ENCODE measurements around the gene KIF20A.
"Not testable (repeated sequence)": the region's sequence is repeated elsewhere in the genome, so short reads cannot be mapped to it uniquely, and the experiment has no call there.

KIF20A gene

DNA sequence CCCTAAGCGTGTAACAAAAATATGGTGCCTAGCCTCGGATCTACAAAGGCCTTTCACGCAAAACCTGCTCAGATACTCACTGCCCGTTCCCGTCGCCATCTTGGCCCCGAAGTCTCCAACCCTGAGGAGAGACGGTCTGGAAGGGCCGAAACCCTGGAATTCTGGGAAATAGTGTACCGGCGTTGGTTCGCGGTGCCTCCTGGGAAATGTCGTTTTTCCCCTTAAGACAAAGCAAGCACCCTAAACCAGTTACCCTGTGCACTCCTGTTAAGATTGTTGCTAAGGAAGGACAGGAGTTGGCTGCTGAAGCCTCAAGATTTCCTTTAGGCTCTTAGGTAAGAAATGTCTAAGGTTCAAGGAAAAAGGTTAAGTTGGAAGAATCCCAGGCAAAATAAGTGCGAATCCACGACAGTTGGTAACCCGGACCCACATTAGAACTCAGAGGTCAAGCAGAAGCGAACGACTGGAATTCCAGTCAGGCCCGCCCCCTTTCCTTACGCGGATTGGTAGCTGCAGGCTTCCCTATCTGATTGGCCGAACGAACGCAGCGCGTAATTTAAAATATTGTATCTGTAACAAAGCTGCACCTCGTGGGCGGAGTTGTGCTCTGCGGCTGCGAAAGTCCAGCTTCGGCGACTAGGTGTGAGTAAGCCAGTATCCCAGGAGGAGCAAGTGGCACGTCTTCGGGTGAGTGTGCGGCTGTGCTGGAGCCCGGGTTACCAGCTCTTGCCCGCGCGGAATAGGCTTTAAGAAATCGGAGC is at the start of gene KIF20A, which contains the start of gene BRD8:
Gene KIF20A, plus strand, starts transcription at position 597 of the 761 bp plus-strand sequence. CDS start 569 bp downstream, outside the sequence.
Gene BRD8, minus strand, starts transcription at position 115 of the 761 bp plus-strand sequence. Its CDS starts 16 bp downstream, at position 99.
- peak; percentile 85 for FAIRE-seq

DNA sequence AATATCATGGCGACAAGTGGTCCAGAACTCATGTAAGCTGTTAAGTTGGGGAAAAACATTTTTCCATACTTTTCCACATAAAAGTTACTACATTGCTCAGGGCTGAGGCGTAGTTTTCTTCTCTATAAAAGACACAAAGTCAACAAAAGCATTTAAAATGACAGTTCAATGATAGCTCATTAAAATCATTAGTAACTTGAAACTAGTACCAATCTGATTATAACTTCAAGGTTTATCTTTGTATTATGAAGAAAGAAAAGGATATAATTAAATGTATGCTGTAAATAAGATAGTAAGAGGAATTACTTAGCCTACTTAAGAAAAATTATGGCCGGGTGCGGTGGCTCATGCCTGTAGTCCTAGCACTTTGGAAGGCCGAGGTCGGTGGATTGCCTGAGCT is 49.6 kb upstream of the KIF20A start:
- no peak for FAIRE-seq

DNA sequence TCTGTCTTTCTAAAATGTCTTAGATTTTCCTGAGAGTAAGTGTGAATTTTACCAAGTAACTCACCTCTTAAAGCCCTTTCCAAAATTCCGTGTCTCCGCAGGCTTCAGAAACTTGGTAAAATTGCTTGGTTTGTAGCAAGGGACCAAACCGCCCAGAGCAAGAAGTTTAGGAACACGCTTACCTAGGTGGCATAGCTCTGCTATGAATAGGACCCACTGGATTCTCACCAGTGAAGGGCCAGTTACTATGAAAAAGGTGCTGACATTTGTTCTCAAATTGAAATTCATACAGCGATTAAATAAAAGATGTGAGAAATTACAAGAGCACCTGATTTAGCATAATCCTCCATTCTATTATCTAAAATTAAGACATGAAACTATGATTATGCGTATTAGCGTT is 46.4 kb upstream of the KIF20A start:
- FAIRE-seq, result no peak

DNA sequence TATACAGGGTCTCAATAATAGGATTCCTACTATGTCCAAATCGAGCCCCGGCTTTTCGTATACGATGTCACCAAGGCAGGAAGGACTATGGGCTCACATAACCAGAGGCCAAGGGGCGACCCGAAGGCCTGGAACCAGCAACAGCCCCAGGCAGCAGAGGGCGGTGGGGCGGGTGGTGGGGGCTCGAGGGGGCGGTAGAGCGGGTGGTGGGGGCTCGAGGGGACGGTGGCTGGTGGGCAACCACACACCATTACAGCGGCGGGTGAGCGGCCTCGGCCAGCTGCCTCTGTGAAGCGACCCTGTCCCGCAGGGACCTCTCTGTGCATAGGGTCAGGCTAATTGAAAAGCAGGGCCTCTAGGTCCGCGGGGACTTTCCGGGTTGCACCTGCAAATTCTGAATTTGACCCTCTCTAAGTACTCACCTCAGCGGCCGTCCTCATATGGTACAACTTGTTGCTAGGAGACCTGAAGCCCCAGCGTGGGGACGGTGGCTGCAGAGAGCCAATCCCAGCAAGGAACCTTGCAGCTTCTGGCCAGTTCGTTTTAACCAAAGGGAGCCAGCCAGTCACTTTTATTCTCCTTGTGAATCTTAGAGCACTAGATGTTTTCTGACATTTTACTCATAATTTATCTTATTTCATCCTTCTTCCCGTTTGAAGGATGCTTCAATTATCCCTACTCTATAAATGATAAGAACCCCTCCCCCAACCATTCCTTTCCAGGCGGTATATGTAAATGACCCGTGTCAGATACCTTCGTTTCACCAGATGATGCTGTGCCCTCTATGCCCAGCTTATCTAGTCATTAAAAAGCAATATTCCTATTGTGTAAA is 39.7 kb upstream of the KIF20A start, which contains the start of gene NME5:
Gene NME5, minus strand, starts transcription at position 480 of the 832 bp plus-strand sequence. CDS start 648 bp downstream, outside the sequence.
- FAIRE-seq, result no peak

DNA sequence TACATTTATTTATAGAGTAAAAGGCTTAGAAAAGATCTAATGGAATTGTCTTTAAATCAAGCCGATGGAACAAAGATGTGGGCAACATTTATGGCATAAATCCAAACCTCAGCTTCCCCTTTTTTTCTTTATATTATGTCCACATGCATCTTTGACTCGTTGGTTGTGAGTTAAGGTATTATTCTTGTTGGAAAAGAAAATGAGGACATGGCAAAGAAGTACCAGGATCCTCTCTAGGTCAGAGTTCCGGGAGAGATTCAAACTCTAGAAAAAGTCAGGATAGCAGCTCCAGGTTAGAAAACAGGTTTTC is 39.2 kb upstream of the KIF20A start:
- no peak for FAIRE-seq

DNA sequence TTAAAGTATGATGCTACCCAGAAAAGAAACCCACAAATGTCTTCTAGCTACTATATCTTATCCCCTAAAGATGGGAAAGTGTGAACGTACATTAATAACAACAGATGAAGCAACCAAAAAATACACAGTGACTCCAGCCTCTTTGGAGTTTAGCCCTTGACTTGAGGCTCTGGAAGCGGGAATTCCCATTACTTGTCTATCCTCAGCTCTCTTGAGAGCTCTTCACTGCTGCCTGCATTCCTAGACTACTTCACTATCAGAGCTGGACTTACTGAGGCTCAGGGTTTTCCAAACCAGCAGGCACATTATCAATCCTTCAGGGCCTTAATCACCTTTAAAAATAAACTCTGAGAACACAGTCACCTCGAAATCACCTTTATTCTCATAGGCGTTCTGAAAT is 38.6 kb upstream of the KIF20A start:
- no peak for FAIRE-seq

DNA sequence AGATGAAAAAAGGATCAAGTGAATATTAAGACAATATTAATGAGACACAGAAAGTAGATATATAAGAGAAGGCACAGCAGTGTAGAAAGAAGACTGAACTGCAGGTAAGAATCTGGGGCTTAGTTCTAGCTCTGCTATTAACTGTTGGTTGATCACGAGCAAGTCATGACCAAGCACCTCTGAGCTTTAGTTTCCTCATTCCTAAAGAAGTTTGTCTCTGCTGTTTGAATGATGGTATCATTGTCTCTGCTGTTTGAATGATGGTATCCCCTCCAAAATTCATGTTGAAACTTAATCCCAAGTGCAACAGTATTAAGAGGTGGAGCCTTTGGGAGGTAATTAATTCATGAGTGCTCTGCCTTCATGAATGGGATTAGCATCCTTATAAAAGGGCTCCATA is 37.2 kb upstream of the KIF20A start:
- FAIRE-seq, result no peak

DNA sequence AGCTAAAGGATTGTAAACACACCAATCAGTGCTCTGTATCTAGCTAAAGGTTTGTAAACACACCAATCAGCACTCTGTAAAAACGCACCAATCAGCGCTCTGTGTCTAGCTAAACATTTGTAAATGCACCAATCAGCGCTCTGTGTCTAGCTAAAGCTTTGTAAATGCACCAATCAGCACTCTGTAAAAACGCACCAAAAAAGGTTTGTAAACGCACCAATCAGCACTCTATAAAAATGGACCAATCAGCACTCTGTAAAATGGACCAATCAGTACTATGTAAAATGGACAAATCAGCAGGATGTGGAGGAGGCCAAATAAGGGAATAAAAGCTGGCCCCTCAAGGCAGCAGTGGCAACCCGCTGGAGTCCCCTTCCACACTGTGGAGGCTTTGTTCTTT is 35.3 kb upstream of the KIF20A start:
- FAIRE-seq, result not testable (repeated sequence)

DNA sequence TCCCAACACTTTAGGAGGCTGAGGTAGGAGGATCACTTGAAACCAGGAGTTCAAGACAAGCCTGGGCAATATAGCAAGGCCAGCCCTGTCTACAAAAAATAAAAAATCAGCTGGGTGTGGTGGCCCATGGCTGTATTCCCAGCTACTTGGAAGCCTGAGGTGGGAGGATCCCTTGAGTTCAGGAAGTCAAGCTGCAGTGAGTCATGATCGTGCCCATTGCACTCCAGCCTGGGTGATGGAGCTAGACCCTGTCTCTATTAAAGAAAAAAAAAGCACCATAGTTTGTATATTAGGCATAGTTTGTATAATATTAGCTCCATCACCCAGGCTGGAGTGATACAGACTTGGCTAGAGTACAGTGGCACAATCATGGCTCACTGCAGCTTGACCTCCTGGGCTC is 30.1 kb upstream of the KIF20A start:
- FAIRE-seq, result no peak

DNA sequence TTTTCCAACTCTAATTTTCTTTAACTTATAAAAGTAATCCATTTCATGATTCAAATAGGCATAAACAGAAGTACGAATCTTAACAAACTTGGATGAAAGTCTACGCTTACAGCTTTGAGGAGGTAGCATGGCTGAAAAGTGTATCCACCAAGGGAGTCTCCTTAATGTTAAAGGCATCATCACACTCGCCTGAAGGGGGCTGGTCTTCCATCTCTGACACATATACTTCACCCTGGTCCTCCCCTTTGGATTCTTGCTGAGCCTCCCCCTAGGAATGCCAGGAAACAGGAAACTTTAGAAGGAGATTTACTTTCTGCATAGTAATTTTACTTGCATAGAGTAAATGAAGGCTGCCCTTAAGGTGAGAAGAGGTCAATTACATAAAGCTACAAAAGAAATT is 29.4 kb upstream of the KIF20A start:
- FAIRE-seq, result no peak

DNA sequence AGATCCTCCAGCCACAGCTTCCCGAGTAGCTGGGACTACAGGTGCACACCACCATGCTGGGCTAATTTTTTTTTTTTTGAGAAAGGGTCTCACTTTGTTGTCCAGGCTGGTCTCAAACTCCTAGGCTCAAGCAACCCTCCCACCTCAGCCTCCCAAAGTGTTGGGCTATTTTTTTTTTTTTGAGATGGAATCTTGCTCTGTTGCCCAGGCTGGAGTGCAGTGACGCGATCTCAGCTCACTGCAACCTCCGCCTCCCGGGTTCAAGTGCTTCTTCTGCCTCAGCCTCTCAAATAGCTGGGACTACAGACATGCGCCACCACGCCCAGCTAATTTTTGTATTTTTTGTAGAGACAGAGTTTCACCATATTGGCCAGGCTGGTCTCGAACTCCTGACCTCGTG is 22.9 kb upstream of the KIF20A start:
- not testable (repeated sequence) for FAIRE-seq

DNA sequence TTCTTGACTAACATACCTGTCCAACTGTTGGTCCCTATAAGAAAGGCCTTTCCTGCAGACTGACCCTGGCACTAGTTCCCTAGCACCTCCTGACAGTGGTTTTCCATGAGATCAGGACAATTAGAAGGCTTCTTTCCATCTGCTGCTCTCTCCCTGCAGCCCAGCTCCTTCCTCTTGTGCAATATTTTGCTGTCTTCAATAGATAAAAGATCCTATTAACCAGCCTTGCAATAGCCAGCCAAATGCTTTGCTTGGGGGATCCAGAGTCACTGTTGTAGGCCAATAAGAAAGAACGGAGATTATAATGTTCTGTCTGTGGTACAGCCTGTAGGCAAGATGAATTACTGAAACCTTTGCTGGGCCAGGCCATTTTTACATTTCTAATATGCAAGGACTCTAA is 21.3 kb upstream of the KIF20A start:
- FAIRE-seq, result no peak

DNA sequence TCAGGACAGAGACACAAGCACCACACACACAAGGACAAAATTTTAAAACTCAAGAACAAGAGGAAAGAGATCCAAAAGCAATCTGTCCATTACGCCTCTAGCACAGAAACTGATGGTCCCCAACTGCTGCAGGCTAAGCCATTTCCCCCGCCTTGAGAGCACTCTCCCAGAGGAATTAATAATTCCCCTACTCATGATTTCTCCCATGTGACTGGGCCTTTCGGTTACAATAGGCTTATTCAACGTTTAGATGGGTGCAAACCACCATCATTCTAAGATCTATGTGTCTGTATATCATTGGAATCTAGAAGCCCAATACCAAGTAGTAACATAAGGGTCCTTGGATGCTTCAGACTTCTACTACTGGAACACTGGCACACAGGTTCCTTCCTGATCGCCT is 19.2 kb upstream of the KIF20A start:
- FAIRE-seq, result no peak

DNA sequence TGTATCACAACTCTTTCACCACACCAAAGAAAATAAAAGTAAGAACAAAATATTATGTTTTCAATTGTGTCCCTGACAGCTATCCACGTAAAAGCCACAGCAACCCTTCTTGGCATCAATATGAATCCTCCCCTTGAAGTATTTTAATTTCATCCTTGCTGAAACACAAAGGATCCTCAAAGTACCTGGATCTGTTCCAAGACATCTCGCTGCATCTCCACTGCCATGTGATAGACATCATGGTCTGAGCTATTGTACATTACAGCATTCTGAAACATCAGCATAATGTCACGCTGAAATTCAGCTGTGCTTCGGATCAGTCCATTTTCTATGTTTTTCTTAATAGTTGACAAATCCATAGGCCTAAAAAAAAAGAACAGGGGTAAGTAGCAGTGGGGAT is 18.2 kb upstream of the KIF20A start:
- no peak for FAIRE-seq

DNA sequence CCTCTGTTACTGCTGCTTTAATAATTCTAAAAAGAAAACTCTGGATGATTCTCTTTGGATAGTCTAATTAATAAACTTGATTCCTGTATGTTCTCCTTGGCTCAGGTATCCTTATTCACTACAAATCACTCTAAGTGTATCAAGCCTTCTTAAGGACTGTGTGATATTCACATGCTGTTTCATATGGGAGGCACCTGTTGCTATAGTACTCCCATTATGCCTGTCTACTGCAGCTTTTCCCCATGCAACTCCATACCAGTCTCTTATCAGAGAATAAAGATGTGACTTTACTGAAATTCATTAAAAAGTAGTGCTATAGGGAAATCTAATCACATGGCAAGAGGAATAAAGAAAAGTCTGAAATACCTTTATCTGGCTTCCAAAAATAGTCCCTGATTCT is 15.2 kb upstream of the KIF20A start:
- FAIRE-seq, result no peak

DNA sequence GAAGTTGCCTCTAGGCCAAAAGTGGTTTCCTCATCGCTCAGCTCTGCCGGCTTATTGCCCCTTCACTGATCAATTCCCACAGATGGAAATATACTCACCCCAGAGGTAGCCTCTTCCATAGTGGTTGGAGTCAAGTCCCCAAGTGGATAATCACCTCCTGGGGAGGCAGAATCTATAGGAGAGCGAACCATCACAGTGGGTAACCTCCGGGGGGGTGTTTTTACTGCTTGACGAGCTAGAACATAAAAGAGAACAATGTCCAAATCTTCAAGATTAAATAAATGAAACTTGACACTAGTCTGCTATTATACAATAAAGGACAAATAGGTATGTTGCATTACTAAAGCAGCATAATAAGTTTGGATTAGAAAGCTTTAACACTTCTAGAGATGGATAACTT is 9.8 kb upstream of the KIF20A start:
- no peak for FAIRE-seq

DNA sequence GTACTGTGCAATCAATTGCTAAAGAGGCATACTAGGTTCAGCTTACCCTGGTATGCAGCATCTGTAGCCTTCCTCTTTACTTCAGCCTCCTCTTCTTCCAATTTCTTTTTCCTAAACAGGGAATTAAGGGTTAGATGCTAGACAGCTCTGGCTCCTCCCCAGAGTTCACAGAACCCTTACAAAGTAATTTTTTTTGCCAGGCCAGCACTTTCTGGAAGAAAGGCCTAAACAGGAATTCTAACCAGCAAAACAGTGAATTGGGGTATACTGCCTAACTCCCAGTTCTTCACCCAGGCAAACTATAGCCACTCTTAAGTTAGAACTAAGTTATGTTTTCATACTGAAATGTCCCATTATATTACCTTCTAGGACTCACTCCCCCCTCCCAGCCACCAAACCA is 8.6 kb upstream of the KIF20A start:
- FAIRE-seq, result no peak

DNA sequence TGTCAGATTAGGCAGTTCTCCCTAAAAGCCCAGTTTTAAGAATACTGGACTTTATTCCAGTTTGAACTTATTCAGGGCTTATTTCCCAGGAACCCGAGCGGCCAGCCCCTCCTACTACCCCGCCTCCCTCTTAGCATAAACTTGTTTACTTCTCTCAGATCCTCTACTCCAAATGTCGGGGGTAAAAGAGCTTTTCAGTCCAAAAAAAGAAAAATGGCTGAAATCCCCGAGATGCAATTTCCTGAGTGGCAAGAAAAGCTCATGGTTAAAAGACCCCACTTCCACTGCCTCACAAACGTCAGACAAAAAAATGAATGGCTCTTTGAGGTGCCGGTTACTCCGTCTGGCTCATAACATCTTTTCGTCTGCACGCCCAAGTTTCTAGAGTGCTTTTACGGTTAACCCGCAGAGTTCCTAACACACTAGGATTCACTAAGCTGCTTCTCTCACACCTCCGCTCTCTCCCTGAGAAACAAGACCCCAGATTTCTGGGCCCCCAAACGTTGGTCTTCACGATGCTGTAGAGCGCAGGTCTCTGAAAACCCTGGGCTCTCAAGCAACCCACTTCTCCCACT is 884 bp upstream of the KIF20A start:
- no peak for FAIRE-seq

DNA sequence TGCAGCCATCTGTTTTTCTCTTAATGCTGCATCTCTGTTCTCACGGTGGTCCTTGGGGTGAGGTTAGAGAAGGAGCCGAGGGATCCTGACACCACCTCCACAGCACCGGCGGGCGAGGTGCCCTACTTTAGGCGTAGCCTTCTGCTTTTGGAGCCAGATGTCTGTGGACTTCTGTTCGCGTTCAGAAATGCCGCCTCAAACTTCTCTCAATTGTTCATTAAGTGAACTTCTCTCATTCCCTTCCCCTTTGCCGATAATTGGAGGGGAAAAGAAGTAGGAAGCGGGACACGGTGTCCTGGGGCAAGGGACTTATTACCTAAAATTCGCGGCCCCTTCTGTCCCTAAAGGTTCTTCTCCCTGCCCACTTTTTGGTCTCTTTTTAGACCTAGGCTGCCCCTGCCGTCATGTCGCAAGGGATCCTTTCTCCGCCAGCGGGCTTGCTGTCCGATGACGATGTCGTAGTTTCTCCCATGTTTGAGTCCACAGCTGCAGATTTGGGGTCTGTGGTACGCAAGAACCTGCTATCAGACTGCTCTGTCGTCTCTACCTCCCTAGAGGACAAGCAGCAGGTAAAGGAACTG is 455 bp downstream of the KIF20A start:
- no peak for FAIRE-seq

DNA sequence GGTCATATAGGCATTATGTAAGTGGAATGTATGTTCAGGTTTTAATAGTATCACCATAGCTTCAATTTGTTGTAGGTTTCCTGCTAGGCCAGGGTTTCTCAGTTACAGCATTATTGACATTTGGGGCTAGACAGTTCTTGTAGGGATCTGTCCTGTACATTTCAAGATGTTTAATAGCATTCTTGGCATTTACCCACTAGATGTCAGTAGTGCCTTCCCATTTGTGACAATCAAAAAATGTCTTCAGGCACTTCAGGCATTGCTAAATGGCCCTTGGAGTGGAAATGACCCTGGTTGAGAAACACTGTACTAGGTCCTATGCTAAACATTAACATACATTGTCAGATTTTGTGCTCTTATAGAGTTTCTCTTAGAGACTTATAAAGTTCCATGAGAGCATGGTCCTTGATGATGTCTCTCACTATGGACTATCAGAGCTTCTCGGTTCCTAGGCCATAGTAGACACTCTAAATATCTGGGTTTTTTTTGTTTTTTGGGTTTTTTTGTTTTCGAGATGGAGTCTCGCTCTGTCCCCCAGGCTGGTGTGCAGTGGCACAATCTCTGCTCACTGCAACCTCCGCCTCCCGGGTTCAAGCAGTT is 1.4 kb downstream of the KIF20A start:
- peak; percentile 67 for FAIRE-seq

DNA sequence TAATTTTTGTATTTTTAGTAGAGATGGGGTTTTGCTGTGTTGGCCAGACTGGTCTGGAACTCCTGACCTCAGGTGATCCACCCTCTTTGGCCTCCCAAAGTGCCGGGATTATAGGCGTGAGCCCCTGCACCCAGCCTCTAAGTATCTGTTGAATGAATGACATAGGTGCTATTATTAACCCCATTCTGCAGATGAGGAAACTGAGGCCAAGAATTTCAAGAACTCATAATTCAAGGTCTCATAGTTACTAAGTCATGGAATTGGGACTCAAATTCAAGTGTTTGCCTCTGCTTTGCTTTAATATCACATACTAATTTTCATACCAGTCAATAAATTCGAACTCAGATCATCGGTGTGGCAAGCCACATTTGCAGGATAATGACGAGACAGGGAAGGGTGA is 1.9 kb downstream of the KIF20A start:
- no peak for FAIRE-seq

DNA sequence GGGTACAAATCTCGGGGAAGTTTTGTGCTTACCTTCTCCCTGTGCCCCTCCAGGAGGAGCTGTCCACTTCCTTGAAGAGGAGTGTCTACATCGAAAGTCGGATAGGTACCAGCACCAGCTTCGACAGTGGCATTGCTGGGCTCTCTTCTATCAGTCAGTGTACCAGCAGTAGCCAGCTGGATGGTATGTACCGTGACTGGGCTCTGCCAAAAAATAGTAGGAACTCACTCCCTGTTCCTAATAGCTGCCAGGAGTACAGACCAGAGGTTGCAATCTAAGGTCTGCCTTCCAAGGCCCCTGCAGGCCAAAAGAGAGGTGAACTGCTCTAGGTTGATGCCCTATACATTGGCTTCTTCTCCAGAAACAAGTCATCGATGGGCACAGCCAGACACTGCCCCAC is 3.9 kb downstream of the KIF20A start:
- no peak for FAIRE-seq

DNA sequence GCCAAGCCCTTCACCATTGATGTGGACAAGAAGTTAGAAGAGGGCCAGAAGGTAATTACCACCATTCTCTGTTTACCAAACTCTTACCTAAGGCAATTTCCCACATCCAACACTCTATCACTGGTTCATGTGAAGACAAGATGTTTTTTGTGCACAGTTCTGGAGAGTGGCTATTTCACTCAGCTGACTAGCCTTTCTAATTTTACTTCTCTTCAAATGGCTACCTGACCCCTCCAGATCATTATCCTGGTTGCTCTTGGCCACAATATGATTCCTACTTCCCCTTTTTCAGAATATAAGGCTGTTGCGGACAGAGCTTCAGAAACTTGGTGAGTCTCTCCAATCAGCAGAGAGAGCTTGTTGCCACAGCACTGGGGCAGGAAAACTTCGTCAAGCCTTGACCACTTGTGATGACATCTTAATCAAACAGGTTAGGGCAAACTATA is 7.1 kb downstream of the KIF20A start:
- no peak for FAIRE-seq

Measured in TTC549 (cell line).